GM23248 (cell line): ENCODE results near the gene NLRC5.

Experiments
- EZH2 ChIP-seq: fragments of 200-600 bp; sonication (generic); IDR thresholded peaks from 2 replicates; pipeline ENCODE4 v1.6.1; 2018; ENCODE audit warnings: antibody characterized with exemption, mild to moderate bottlenecking; ENCODE audit not compliant: insufficient read depth, poor library complexity, severe bottlenecking
- EZH2phosphoT487 ChIP-seq: fragments of 200-600 bp; sonication (generic); IDR thresholded peaks from 2 replicates; pipeline ENCODE4 v1.6.1; 2018; ENCODE audit warnings: antibody characterized with exemption, moderate library complexity, mild to moderate bottlenecking, low read depth; ENCODE audit not compliant: insufficient read depth

DNA sequence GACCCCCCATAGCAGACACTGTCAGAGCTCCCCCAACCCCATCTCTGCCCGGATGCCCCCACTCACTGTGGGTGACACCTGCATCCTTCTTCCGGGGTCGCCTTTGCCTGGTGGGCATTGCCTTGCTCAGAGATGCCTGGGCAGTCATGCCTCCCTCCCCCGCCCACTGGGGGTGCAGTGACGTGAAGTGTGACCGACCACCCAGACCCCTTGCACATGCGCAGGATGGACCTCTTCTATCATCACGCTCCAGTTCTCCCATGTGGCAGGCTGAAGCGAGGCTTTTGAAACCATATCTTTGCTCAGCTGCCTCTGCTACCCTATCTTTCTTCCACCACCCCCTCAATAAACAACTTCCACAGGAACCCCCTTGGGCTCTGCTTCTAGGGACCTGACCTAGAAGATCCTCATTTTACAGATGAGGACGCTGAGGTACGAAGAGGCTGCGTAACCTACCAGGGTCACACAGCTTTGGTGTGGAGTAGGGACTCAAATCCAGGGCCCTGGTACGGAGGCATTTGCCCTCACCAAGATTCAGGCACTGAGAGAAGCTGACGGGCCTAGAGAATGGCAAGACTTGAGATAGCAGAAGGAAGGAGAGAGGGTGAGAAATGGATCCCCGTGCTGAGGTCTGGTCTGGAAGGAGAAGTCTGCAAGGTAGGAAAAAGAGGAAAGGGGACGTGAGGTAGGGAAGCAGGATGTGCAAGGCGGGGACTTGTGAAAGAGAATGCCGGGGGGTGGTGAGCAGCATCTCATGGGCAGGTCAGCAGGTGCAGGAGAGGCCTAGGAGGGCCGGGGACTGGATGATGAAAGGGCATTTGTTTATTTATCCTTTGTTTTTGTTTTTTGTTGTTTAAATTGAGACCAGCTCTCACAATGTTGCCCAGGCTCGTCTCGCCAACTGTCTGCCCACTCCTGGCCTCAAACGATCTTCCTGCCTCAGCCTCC lies 14.4 kb downstream of the NLRC5 start:
- TF ChIP-seq EZH2 (no peak), EZH2phosphoT487 (no peak)
